ENCODE results near the gene MAP3K5. TPM values are rescaled to one million over a fixed set of nuclear protein-coding genes. Genes with fewer than 3 reads are reported as not detected.

The MAP3K5 gene
- total RNA-seq, 3 donors from 2014 or later (not counting 1 experiment from before 2014, with no cell fraction given) = 19.7 to 36.7 (median 35.4) TPM

GRCh38 chr6:136767570-136768309 is 24.5 kb downstream of the MAP3K5 start:
- peak overlapping the region; percentile 14 to 58 for H3K27ac Mint-ChIP-seq
- H3K27ac ChIP-seq (ENCODE audit: low read length) = peak overlapping the region; percentile 40
- no peaks in the 10 kb centered on the region for H3K36me3 Mint-ChIP-seq
- no peak for DNase-seq
- TF ChIP-seq CTCF (IDR thresholded peaks at IDR 0.05) = no peak
- peaks cover 63 to 70% of the 10 kb centered on the region in 2 donors for H3K4me1 Mint-ChIP-seq
- no peaks in the 10 kb centered on the region for H3K27me3 ChIP-seq (ENCODE audit: control insufficient read depth, insufficient read depth, low read length)
- H3K4me1 ChIP-seq (ENCODE audit: control insufficient read depth, insufficient read depth, low read length) = peaks cover 48% of the 10 kb centered on the region
- intact Hi-C loops (cut with micrococcal nuclease) = no loop called here
- H3K27me3 Mint-ChIP-seq (ENCODE audit: low read depth in 2 of 2) = no peaks in the 10 kb centered on the region
- ATAC-seq = no peak
- no peak overlapping the region for H3K4me3 ChIP-seq (ENCODE audit: low read length)
- H3K36me3 ChIP-seq (ENCODE audit: control insufficient read depth, insufficient read depth, low read length) = no peaks in the 10 kb centered on the region
- no peaks in the 10 kb centered on the region for H3K9me3 Mint-ChIP-seq
- 67% methylated on average over 5 of the region's 6 CpGs for WGBS (ENCODE audit: insufficient coverage)
- H3K4me3 Mint-ChIP-seq = no peak overlapping the region
- no peaks in the 10 kb centered on the region for H3K9me3 ChIP-seq (ENCODE audit: control insufficient read depth, insufficient read depth, low read length)

DNA sequence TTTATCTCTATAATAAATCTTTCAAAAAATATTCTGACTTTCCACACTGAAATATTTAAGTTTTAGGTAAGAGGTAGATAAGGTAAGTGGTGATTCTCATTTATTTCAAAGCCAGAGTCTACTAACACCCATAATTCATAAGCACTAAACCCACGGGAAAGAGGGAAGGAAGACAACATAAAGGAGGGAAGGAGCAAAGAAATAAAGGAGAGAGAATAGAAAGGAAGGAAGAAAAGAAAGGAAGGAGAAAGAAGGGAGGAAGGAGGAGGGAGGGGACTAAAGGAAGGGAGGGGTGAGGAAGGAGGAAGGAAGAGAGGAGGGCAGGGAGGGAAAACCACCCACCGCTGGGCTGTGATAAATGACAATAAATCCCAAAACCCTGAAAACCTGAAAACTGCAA is 25.2 kb downstream of the MAP3K5 start:
- Histone ChIP-seq H3K4me1 (ENCODE audit: control insufficient read depth, insufficient read depth, low read length) (peaks cover 54% of the 10 kb centered on the region), H3K9me3 (ENCODE audit: control insufficient read depth, insufficient read depth, low read length) (no peaks in the 10 kb centered on the region), H3K27ac (ENCODE audit: low read length) (peak overlapping the region; percentile 40), H3K27me3 (ENCODE audit: control insufficient read depth, insufficient read depth, low read length) (no peaks in the 10 kb centered on the region), H3K36me3 (ENCODE audit: control insufficient read depth, insufficient read depth, low read length) (no peaks in the 10 kb centered on the region), H3K4me3 (ENCODE audit: low read length) (no peak overlapping the region)
- Mint-ChIP-seq H3K27ac (peak overlapping the region; percentile 14 to 58), H3K36me3 (no peaks in the 10 kb centered on the region), H3K27me3 (ENCODE audit: low read depth in 2 of 2) (no peaks in the 10 kb centered on the region), H3K4me1 (peaks cover 69 to 74% of the 10 kb centered on the region in 2 donors), H3K9me3 (no peaks in the 10 kb centered on the region), H3K4me3 (peak overlapping the region; percentile 4)
- DNase-seq = no peak
- 33% methylated on average over 1 of the region's 2 CpGs for WGBS (ENCODE audit: insufficient coverage)
- no peak for TF ChIP-seq CTCF (IDR thresholded peaks at IDR 0.05)
- ATAC-seq = no peak
- intact Hi-C loops (cut with micrococcal nuclease) = no loop called here

GRCh38 chr6:136766274-136766673 is 26.0 kb downstream of the MAP3K5 start:
- intact Hi-C loops (cut with micrococcal nuclease) = no loop called here
- 95% methylated on average over 3 of the region's 3 CpGs for WGBS (ENCODE audit: insufficient coverage)
- DNase-seq (no peak), ATAC-seq (no peak)
- peaks cover 53% of the 10 kb centered on the region for H3K4me1 ChIP-seq (ENCODE audit: control insufficient read depth, insufficient read depth, low read length)
- peak overlapping the region; percentile 11 to 89 for H3K27ac Mint-ChIP-seq
- H3K9me3 Mint-ChIP-seq = no peaks in the 10 kb centered on the region
- H3K36me3 ChIP-seq (ENCODE audit: control insufficient read depth, insufficient read depth, low read length) = no peaks in the 10 kb centered on the region
- peak overlapping the region; percentile 43 for H3K4me3 Mint-ChIP-seq
- no peaks in the 10 kb centered on the region for H3K36me3 Mint-ChIP-seq
- no peak overlapping the region for H3K4me3 ChIP-seq (ENCODE audit: low read length)
- TF ChIP-seq CTCF (IDR thresholded peaks at IDR 0.05) = no peak
- peak overlapping the region; percentile 28 for H3K27ac ChIP-seq (ENCODE audit: low read length)
- H3K9me3 ChIP-seq (ENCODE audit: control insufficient read depth, insufficient read depth, low read length) = no peaks in the 10 kb centered on the region
- no peaks in the 10 kb centered on the region for H3K27me3 ChIP-seq (ENCODE audit: control insufficient read depth, insufficient read depth, low read length)
- H3K27me3 Mint-ChIP-seq (ENCODE audit: low read depth in 2 of 2) = no peaks in the 10 kb centered on the region
- peaks cover 76 to 78% of the 10 kb centered on the region in 2 donors for H3K4me1 Mint-ChIP-seq

All from natural killer cell (primary cell).